Kidney (tissue), 14 donors: Measurements from ENCODE around the gene SH2D2A. TPM values are rescaled to one million over a fixed set of nuclear protein-coding genes. Genes with fewer than 3 reads are reported as not detected.

ENCODE experiments used
- DNase-seq, 5 donors: peaks; one replicate each; pipeline ENCODE4 v3.0.0-alpha.2; 2013 to 2020
- FAIRE-seq: peaks from 2 replicates; lab custom pipeline; 2012; peaks lifted over from hg19 to GRCh38; lab: Jason Lieb, UNC
- H3K27ac ChIP-seq, 2 donors: one replicate each; pipeline ENCODE4 v1.7.0; 2013; ENCODE audit warnings: low read depth in 2 of 2, low read length in 2 of 2, inconsistent platforms in 1 of 2
- H3K27me3 ChIP-seq: one replicate; pipeline ENCODE4 v1.7.1; 2013; ENCODE audit warnings: low read length, inconsistent platforms; ENCODE audit not compliant: control insufficient read depth, insufficient read depth
- H3K36me3 ChIP-seq, 3 donors: one replicate each; pipeline versions ENCODE4 v1.7.0 to v1.7.1; 2013; ENCODE audit warnings: low read length in 3 of 3, control low read depth in 1 of 3, inconsistent platforms in 1 of 3; ENCODE audit not compliant: insufficient read depth in 3 of 3, control insufficient read depth in 2 of 3
- H3K4me1 ChIP-seq, 3 donors: one replicate each; pipeline versions ENCODE4 v1.7.0 to v1.7.1; 2013; ENCODE audit warnings: low read length in 3 of 3, inconsistent platforms in 1 of 3, low read depth in 1 of 3; ENCODE audit not compliant: control insufficient read depth in 2 of 3, insufficient read depth in 2 of 3
- H3K4me3 ChIP-seq, 3 donors: one replicate each; pipeline versions ENCODE4 v1.7.0 to v1.8.1; 2013; ENCODE audit warnings: low read length in 3 of 3, control low read depth in 1 of 3, inconsistent platforms in 1 of 3
- H3K9ac ChIP-seq, 3 donors: one replicate each; pipeline versions ENCODE4 v1.7.0 to v1.7.1; 2013; ENCODE audit warnings: low read length in 3 of 3, control low read depth in 1 of 3, inconsistent platforms in 1 of 3
- H3K9me3 ChIP-seq, 3 donors: one replicate each; pipeline versions ENCODE4 v1.7.0 to v1.7.1; 2013; ENCODE audit warnings: low read length in 3 of 3, control low read depth in 1 of 3, inconsistent platforms in 1 of 3; ENCODE audit not compliant: control insufficient read depth in 2 of 3, insufficient read depth in 1 of 3
- CTCF ChIP-seq: IDR thresholded peaks from 3 replicates; pipeline ENCODE4 v1.5.1; 2012; ENCODE audit warnings: mild to moderate bottlenecking, moderate library complexity, borderline replicate concordance; ENCODE audit not compliant: insufficient read depth; ENCODE audit errors: extremely low read depth
- intact Hi-C: fragments of 100-400 bp; cut with DNase I; formaldehyde crosslinking; loops from one replicate; pipeline ENCODE4 v1.11.1; 2022
- polyA plus RNA-seq: library from polyadenylated mRNA; stranded (reverse); fragments of 350-450 nt; fragmentation: Illumina TruSeq; extraction: RNeasy Lipid Tissue Mini Kit (QIAGEN cat#74804); gene quantifications from one replicate; pipeline ENCODE4 v1.2.3, GENCODE V29; 2014; ENCODE audit warnings: low read depth, low replicate concordance; ENCODE audit not compliant: insufficient read depth
- total RNA-seq: library from RNA; stranded (reverse); fragmentation: NEBNext Ultra II Directional; extraction: Animal tissue kit (Norgen Biotek cat#: 25700); gene quantifications from one replicate; pipeline ENCODE4 v1.2.1, GENCODE V29; 2021
- donor health status: control.
- donor health status: control.
- donor health status: control.
- donor health status: control.
- donor health status: control.
- donor health status: DM: yes; HTN: yes; CAD: no.
- donor health status: Normal renal cell carcinoma (clear cell type).

Gene SH2D2A
- total and polyA plus RNA-seq, 2 donors from 2014 or later = 0.32 to 4.3 TPM

- peak overlapping the region in 1 of 3 donors; percentile 20 for H3K9ac ChIP-seq
- intact Hi-C loops = no loop called here
- no peaks in the 10 kb centered on the region for H3K27me3 ChIP-seq
- no peak overlapping the region for H3K4me3 ChIP-seq
- H3K4me1 ChIP-seq = peaks cover 0 to 19% (median 14%) of the 10 kb centered on the region in 3 donors
- TF ChIP-seq CTCF = no peak
- DNase-seq = no peak
- H3K9me3 ChIP-seq = no peaks in the 10 kb centered on the region
- H3K27ac ChIP-seq = no peak overlapping the region
- no peak for FAIRE-seq
- H3K36me3 ChIP-seq = peaks cover 0 to 7% (median 6%) of the 10 kb centered on the region in 3 donors
These were observed 43.7 kb downstream of the SH2D2A start for GRCh38 chr1:156772728-156773497.

GRCh38 chr1:156772222-156772621 lies 44.4 kb downstream of the SH2D2A start:
- no peak overlapping the region for H3K27ac ChIP-seq
- H3K4me3 ChIP-seq = no peak overlapping the region
- H3K27me3 ChIP-seq = no peaks in the 10 kb centered on the region
- no peaks in the 10 kb centered on the region for H3K9me3 ChIP-seq
- H3K36me3 ChIP-seq = peaks cover 0 to 7% (median 6%) of the 10 kb centered on the region in 3 donors
- intact Hi-C loops = no loop called here
- H3K4me1 ChIP-seq = peaks cover 0 to 19% (median 11%) of the 10 kb centered on the region in 3 donors
- TF ChIP-seq CTCF = no peak
- DNase-seq = no peak
- FAIRE-seq = no peak
- H3K9ac ChIP-seq = peak overlapping the region in 1 of 3 donors; percentile 20

GRCh38 chr1:156768610-156769295 lies 47.9 kb downstream of the SH2D2A start:
- FAIRE-seq = no peak
- TF ChIP-seq CTCF = no peak
- peaks cover 0 to 26% (median 19%) of the 10 kb centered on the region in 3 donors for H3K4me1 ChIP-seq
- H3K36me3 ChIP-seq = peaks cover 0 to 7% (median 6%) of the 10 kb centered on the region in 3 donors
- intact Hi-C loops = no loop called here
- peak overlapping the region; percentile 85 to 99 (median 93) for H3K9ac ChIP-seq
- peak overlapping the region; percentile 81 to 98 (median 96) for H3K4me3 ChIP-seq
- H3K9me3 ChIP-seq = no peaks in the 10 kb centered on the region
- no peak overlapping the region for H3K27ac ChIP-seq
- DNase-seq = no peak
- H3K27me3 ChIP-seq = no peaks in the 10 kb centered on the region
